Measurements from ENCODE around the gene YBX1. TPM values are rescaled to one million over a fixed set of nuclear protein-coding genes. Genes with fewer than 3 reads are reported as not detected.

The YBX1 gene
- 734 to 809 TPM (median 780 TPM) in 5 replicates for total RNA-seq (2022; extraction: Qiagen RNA extraction)

GRCh38 chr1:42681741-42682483 is at the start of gene YBX1:
TSS of gene YBX1 (plus strand) at chr1:42682418. CDS start at chr1:42682566, 148 bp downstream.

GRCh38 chr1:42657981-42658876 is 24.0 kb upstream of the YBX1 start, which contains the start of gene PPIH:
TSS of gene PPIH (plus strand) at chr1:42658423. CDS start at chr1:42658447, 24 bp downstream.

GRCh38 chr1:42739753-42740700 is 57.8 kb downstream of the YBX1 start, which contains the start of gene CLDN19:
TSS of gene CLDN19 (minus strand) at chr1:42740236. CDS start at chr1:42740063, 173 bp downstream.

Other genes with a start within 250 kb of the YBX1 start
- gene ZMYND12, start 226.4 kb upstream of the YBX1 start, total RNA-seq (2022; extraction: Qiagen RNA extraction) = 0.37 to 1.00 TPM (median 0.50 TPM) in 5 replicates
- gene PPCS, start 225.9 kb upstream of the YBX1 start, total RNA-seq (2022; extraction: Qiagen RNA extraction) = 35.2 to 39.7 TPM (median 37.0 TPM) in 5 replicates
- gene CCDC30, start 219.1 kb upstream of the YBX1 start, total RNA-seq (2022; extraction: Qiagen RNA extraction) = 0.55 to 1.6 TPM (median 0.59 TPM) in 5 replicates
- 58.6 to 73.0 TPM (median 63.3 TPM) in 5 replicates for gene PPIH, start 24.0 kb upstream of the YBX1 start, total RNA-seq (2022; extraction: Qiagen RNA extraction)
- not detected in 5 replicates for gene CLDN19, start 57.8 kb downstream of the YBX1 start, total RNA-seq (2022; extraction: Qiagen RNA extraction)
- 24.9 to 32.8 TPM (median 31.5 TPM) in 5 replicates for gene P3H1, start 84.6 kb downstream of the YBX1 start, total RNA-seq (2022; extraction: Qiagen RNA extraction)
- 3.2 to 4.6 TPM (median 3.9 TPM) in 5 replicates for gene C1orf50, start 84.8 kb downstream of the YBX1 start, total RNA-seq (2022; extraction: Qiagen RNA extraction)
- gene TMEM269, start 102.6 kb downstream of the YBX1 start, total RNA-seq (2022; extraction: Qiagen RNA extraction) = 0.06 to 0.32 TPM (median 0.12 TPM) in 4 of 5 replicates, not detected in the other
- gene ERMAP, start 134.7 kb downstream of the YBX1 start, total RNA-seq (2022; extraction: Qiagen RNA extraction) = 3.4 to 4.3 TPM (median 3.6 TPM) in 5 replicates
- gene SVBP, start 135.0 kb downstream of the YBX1 start, total RNA-seq (2022; extraction: Qiagen RNA extraction) = 13.4 to 16.0 TPM (median 15.0 TPM) in 5 replicates
- gene ZNF691, start 164.2 kb downstream of the YBX1 start, total RNA-seq (2022; extraction: Qiagen RNA extraction) = 6.0 to 7.9 TPM (median 6.5 TPM) in 5 replicates

All from A549 treated with Mapracorat at 1 μM for 4 hours (cell line).